IPS-11a (cell line): Measurements from ENCODE around the gene CBFA2T2.
A peak's percentile ranks its signal among the peaks of the same experiment; 100 is the strongest.

Source experiments
- H3K4me3 ChIP-seq: one replicate; pipeline ENCODE4 v1.5.1; 2013; ENCODE audit warnings: low read depth, low read length, control low read depth

The CBFA2T2 gene

GRCh38 chr20:33675136-33675959, 185.5 kb downstream of the CBFA2T2 start:
- H3K4me3 ChIP-seq: no peak overlapping the region

DNA sequence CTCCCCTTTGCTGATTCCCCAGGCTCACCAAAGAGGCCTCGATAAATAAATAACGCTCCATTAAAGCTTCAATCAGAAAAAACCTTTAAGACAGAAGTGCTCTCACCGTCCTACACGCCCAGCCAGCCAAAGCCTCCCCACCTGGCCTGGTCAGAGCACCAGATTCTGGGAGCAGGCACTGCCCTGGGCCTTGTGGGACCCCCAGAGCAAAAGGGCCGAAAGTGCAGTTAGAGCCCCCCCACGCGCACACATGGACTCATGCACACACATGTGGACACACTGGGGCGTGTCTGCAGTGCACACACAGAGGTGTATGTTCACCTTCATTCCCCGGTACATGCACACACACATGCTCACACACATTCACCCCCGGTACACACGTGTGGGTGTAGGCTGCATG, 186.2 kb downstream of the CBFA2T2 start:
- no peak overlapping the region for H3K4me3 ChIP-seq

DNA sequence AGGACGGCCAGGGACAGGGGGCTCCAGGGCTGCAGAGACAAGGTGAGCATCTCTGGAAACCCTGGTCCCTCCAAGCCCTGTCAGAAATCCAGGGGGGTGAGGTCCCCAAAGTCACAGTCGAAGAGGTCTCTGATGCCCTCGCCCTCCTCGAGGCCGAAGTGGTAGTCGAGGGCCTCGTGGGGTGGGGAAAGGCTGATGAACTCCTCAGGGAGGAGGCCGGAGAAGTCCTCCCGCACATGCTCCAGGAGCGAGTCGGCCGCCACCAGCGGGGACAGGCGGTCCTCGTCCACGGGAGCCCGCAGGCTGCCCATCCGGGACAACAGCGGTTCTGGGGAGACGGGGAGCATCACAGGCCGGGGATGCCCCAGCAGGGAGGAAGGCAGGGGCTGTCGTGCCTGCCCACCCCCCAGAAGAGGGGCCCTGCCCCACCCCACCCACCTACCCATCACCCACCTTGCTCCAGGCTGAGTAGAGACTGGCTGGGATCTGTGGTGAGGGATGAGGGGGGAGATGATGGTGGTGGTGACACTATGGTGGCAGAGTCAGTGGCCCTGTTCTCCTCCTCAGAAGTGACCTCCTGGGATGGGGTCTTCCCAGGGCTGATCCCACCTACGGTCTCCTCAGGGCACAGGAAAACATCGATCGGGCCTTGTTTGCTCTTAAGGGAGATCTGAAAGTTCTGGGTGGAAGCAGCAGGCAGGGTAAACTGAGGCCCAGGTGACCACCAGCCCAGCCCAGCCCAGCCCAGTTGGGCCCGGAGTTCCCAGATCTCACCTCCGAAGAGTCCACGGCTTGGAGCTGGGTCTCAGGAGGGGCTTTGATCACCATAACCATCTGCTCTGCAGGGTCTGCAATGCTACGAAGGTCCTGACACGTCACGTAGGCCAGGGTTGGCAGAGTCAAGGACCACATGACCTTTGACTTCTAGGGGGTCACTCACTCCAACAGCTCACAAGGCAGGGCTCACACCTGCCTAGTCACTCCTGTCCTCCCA, 187.1 kb downstream of the CBFA2T2 start:
- H3K4me3 ChIP-seq: no peak overlapping the region

- H3K4me3 ChIP-seq: no peak overlapping the region
Observed at GRCh38 chr20:33677991-33678702, 188.3 kb downstream of the CBFA2T2 start.

DNA sequence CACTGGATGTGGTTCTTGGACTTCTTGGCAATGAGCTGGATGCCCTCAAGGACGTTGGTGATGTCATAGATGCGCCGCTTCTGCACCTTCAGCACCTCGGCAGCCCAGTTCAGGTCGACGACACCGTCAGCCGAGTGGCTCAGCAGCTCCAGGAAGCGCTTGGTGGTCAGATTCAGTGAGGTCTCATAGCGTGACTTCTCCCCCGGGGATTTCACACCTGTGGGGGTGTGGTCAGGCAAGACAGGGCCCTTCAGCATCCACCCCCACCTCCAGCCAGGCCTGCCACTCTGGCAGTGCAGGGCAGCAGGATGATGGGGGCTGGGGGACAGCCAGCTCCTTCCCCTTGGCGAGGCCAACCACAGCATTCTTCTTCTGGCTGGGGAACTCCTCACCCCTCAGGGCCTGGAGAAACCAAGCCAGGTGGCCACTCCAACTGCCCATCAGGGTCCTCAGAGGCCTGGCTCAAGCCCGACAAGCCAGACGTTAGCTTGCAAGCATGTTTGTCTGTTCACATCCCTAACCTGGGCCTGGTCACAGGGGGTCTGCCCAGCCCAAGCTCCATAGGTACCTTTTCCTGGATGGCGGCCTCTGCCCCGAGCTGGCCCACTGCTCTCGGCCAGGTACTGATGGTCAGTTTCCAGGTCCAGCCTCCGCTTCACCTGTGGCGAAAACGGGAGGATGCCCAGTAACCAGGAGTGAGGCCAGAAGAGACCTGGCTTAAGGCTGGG, 190.0 kb downstream of the CBFA2T2 start:
- no peak overlapping the region for H3K4me3 ChIP-seq

GRCh38 chr20:33680686-33681085, 190.8 kb downstream of the CBFA2T2 start:
- no peak overlapping the region for H3K4me3 ChIP-seq

DNA sequence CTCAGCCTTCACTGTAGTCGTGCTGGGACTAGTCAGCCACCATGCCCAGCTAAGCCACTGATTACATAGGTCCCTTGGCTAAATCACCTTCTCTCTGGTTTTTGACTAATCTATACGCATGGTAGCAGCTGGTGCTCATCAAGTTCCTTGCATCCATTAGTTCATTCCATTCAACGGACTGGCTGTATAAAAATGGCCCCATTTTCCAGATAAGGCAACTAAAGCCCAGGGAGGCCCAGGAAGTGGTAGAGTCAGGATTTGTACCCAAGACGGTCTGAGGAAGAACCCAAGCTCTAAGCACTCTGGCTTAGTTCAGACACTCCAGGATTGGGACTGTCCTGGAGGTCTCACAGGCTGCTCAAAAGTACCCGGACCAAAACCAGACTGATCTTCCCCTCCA, 191.4 kb downstream of the CBFA2T2 start:
- no peak overlapping the region for H3K4me3 ChIP-seq

GRCh38 chr20:33681728-33682353, 191.9 kb downstream of the CBFA2T2 start:
- no peak overlapping the region for H3K4me3 ChIP-seq

GRCh38 chr20:33684533-33685327, 194.8 kb downstream of the CBFA2T2 start:
- peak overlapping the region; percentile 72 for H3K4me3 ChIP-seq

DNA sequence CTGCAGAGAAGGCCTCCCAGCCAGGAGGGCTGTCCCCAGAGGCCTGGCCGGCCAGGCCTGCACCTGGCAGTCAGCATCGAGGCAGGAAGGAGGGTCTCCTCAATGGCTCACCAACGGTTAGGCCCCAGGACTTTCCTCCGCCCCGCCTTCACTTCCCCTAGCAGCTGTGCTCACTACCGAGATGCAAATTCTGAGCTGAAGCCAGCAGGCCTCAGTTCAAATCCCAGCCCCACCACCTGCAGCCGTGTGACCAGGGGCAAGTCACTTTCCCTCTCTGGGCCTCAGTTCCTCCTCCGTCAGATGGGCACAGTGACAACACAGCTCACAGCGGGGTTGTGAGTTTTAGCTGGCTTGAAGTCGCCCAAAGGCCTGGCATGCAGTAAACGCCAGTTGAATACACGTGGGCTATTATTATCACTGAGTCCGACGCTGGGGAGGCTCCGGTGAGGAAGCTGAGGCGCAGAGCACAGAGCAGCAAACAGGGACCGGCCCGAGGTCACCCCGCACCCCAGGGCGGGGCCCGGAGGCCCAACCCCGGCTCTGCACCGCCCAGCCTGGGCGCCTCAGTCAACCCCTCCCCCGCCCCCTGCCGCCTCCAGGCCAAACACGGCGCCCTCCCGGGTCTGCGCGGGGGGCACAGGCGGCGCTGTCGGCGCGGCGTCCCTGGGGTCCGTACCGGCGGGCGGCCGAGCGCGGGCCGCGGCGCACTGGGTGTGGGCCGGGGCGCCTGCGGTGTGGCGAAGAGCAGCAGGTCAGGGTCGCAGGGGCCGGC, 195.6 kb downstream of the CBFA2T2 start:
- H3K4me3 ChIP-seq: peak overlapping the region; percentile 72

- peak within 1 kb of the TSS; percentile 72 for H3K4me3 ChIP-seq
Observed at GRCh38 chr20:33686100-33686983, 196.4 kb downstream of the CBFA2T2 start, which contains the start of gene E2F1. E2F1 (minus strand) TSS chr20:33686385; CDS start chr20:33686264, 121 bp downstream.

- no peak overlapping the region for H3K4me3 ChIP-seq
Observed at GRCh38 chr20:33686984-33687366, 197.1 kb downstream of the CBFA2T2 start.

DNA sequence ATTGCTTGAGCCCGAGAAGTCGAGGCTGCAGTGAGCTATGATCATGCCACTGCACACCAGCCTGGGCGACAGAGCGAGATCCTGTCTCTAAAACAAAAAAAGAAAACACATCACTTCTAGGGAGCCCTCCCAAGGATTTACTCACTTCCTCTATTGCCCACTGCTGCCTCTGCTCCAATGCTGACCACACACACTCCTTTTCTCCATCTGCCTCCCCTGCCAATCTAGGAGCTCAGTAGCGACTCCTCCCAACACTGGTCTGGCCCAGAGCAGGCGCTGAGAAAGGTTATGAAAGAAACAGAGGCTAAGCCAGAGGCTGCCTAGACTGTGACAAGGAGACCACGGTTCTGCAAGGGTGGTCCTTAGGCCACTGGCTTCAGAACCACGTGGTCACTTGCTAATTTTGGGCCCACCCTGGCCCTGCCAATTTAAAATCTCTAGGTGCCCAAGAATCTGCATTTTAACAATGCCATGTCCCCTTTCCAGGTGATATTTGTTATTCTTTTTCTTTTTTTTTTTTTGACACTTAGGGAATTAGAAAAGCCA, 197.5 kb downstream of the CBFA2T2 start:
- H3K4me3 ChIP-seq: no peak overlapping the region

DNA sequence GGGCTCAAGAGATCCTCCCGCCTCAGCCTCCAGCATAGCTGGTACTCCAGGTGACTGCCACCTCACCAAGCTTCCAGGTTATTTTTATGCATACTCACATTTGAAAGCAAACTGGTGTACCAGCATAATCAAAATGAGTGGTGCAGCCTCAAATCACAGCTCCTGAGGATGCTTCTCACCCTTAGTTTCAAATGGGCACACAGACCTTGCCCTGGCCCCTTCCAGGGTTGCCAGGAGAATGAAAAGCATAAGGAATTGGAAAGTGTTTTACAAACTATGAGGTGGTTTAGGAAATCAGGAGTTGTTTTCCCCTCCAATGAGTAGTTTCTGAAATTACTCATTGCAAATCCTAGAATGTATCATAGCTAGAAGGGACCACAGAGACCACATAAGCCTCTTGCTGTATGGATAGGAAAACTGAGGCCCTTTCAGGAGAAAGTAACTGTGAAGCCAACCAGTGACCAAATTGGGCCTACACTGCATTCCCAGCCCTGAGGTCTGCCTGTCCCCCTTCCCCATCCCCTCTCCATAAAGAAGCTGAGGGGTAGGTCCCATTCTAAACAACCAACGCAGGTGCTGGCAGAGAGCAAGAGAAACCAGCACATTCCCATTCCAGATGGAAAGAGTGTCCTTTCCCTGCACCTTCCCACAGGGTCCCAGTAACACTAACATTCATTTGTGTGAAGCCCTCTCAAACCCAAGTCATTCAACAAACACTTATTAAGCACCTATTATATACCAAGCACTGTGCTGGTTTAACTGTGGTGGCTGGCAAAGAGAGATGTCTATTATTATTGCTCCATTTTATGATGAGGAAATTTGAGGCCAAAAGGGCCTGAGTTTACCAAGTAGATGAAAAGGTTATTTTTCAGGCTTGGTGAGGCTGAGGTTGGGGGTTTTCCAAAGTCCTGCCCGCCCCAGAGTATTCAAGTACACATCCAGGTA, 198.4 kb downstream of the CBFA2T2 start:
- no peak overlapping the region for H3K4me3 ChIP-seq

- no peak overlapping the region for H3K4me3 ChIP-seq
Observed at GRCh38 chr20:33688938-33689424, 199.1 kb downstream of the CBFA2T2 start.

DNA sequence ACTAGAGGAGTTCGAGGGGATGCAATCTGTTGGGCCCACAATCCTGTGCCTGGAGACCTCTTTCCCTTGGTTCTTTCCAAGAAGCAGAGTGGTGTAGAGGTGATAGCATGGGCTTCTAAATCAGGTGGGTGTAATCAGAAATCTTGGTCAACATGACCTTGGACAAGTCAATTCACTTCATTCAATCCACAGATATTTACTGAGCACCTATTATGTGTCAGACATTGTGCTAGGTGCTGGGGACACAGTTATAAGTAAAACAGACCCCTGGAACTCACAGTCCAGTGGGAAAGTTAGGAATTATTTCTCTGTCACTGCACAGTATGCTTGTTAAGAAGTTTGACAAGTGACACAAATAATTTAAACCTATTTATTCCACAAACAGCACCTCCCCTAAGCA, 199.6 kb downstream of the CBFA2T2 start:
- no peak overlapping the region for H3K4me3 ChIP-seq
